Measurements from ENCODE around the gene GPR6.

The GPR6 gene, protein sequence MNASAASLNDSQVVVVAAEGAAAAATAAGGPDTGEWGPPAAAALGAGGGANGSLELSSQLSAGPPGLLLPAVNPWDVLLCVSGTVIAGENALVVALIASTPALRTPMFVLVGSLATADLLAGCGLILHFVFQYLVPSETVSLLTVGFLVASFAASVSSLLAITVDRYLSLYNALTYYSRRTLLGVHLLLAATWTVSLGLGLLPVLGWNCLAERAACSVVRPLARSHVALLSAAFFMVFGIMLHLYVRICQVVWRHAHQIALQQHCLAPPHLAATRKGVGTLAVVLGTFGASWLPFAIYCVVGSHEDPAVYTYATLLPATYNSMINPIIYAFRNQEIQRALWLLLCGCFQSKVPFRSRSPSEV

DNA sequence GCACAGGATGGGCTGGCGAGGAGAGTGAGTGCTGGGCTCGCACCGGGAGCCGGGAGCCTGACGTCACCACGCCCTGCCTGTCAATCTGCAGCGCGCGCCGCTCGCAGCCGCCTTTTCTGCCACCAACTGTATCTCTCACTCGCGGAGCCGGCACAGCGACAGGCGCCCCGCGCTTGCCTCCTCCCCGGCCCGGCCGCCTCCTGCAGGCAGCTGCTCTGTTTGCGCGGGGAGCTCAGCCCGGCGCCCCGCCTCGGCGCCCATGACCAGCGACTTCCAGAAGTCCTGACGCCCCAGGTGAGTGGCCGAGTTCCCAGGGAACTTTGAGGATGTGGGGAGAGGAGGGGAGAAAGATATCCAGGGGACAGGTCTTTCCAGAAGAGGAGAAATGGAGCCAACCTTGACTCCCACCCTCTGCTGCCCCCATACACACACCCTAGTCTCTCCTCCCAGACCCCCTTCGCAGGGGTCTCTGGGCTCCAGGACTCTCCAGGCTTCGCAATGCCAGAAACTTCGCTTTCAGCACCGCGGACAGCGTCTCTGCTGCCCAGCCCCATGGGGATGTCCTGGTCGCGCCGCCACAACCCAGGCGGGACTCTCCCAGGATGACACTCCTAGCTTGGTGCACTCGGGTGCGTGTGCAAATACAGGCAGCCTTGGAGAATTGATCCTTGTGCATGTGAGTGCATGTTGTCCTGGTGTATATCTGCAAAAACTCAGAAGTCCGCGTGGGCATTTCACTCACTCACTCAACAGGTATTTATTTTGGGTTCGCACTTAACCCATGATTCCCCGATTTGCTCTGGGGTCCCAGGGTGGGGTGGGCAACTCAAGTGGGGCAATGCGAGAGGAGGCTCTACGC lies at the start of gene GPR6:
TSS of gene GPR6 (plus strand) at position 138 of the 859 bp plus-strand sequence. CDS start 802 bp downstream, outside the sequence.
- in situ Hi-C loops (cut with HindIII; ENCODE audit: low sequenced_read_pairs): no loop called here

DNA sequence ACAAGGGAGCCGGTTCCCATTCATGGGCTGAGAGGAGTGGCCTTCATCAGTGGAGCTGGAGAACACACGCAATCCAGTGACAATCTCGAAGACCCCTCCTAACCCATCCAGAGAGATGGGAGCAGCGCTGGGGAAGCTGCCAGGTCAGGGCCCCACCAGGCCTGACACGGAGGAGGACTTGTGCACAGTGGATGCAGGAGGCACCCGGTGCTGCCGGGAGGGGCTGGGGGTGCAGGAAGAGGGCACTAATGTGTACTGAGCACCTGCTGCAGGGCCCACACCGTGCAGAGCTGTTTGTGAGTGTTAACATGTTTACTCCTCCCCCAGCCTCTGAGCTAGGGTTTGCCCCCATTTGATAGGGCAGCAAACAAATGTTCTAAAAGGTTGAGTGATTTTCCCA lies 43.8 kb upstream of the GPR6 start:
- in situ Hi-C loops (cut with HindIII; ENCODE audit: low sequenced_read_pairs): no loop called here

DNA sequence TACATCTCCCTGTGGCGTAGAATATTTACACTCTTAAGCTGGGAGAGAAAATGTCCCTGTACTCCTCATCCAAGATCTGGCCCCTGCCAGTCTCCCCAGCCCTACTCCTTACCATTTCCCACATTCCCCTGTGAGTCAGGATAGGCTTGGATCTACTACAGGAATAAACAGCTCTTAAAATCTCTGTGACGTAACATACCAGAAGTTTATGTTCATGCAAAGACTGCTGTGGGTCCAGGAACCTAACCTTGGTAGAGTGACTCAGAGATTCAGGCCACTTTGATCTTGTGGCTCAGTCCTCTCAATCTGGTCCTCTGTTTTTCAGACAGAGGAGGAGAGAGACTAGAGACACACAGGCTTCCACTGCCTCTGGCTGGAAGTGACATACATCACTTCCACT lies 38.5 kb upstream of the GPR6 start:
- in situ Hi-C loops (cut with HindIII; ENCODE audit: low sequenced_read_pairs): no loop called here

DNA sequence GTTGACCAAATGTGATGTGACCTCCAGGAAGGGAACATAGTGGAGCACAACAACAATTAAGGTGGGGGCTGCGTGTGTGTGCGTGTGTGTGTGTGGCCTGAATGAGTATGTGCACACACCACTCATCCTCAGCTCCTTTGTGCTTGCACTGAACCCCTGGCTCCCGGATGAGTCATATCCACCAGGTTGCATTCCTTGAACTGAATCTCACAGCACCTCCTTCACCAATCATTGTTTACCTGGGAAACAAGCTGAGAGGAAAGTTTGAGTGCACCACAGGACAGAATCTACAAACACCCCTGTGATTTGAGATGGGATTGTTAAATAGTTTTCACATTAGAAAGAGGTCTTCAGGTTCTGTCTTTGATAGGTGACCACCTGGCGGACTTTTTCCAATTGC lies 33.7 kb upstream of the GPR6 start:
- in situ Hi-C loops (cut with HindIII; ENCODE audit: low sequenced_read_pairs): no loop called here

DNA sequence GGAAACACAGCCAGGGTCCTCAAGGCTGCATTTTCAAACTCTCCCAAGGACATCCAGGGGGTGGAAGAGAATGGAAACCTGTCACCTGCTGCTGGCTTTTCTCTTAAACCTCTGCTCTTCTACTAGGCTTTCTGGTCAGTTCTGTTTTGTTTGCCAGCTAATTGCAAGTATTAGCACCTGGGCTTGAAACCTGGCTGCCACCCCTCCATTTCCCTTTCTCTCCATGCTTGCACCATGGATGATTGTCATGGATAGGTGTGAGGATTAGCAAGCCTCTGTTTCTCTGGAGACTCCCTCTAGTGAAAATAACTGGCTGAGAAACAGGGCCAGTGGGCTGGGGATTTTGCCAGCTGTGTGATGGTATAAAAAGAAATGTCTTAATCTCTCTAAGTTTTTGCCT lies 33.0 kb upstream of the GPR6 start:
- in situ Hi-C loops (cut with HindIII; ENCODE audit: low sequenced_read_pairs): no loop called here

DNA sequence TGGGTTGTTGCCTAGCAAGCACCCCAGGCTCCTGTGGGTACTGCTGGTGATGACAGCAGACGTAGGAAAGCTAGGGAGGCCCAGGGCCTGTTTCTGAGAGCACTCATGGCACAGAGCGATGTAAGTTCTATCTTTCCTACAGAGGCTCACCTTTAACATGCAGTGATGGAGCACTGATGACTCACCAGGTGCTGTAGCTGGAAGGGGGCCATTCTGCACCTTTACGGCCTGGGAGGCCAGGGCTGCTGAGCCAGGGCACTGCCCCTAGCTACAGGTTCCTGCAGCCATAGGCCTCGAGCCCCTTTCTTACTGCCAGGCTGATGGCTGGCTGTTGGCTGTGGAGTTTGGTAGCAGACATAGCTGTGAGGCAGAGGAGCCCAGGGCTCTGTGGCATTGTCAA lies 31.1 kb upstream of the GPR6 start:
- in situ Hi-C loops (cut with HindIII; ENCODE audit: low sequenced_read_pairs): no loop called here

DNA sequence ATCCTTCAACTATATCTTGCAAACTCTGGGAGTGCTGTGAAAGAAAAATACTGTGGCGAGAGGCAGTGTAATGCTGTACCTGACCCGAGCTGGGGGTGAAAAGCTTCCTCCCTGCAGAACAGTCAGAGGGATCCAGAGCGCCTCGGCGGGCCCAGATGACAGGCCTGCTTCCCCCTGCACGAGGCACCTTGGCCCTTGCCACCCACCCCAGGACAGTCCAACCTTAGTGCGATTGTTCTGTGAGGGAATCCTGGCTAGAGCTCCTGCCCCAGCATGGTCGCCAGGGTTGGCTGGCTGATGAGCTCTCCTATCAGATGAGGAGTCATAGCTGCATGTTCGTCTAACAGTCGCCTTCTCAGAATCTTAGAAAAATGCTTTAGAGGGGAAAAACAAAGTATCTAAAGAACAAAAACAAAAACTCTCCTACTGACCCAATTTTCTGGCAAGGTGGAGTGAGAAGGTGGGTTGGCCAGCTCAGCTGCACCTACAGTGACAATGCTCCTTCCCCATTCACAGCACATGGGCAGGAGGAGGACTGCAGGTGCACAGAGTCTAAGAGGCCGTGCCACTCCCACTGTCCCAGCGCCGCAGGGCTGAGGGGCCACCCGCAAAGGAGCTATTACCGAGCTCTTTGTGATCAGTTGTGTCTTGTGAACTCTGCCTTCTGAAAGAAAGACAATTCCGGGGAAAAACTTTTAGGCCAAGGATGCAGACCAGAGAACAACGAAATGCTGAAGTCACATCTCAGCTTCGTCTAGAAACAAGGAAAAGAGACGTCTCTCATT lies 28.6 kb upstream of the GPR6 start:
- in situ Hi-C loops (cut with HindIII; ENCODE audit: low sequenced_read_pairs): no loop called here

DNA sequence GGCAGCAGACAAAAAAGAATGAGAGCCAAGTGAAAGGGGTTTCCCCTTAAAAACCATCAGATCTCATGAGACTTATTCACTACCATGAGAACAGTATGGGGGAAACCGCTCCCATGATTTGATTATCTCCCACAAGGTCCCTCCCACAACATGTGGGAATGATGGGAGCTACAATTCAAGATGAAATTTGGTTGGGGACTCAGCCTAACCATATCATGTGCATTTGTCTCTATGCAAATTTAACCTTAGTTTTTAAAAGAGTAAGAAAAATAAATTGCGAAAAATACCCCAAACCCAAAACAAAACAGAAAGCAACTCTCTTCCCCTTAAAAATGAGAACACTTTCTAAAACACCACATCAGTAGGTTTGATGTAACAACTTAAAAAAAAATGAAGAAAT lies 22.6 kb upstream of the GPR6 start:
- in situ Hi-C loops (cut with HindIII; ENCODE audit: low sequenced_read_pairs): no loop called here

DNA sequence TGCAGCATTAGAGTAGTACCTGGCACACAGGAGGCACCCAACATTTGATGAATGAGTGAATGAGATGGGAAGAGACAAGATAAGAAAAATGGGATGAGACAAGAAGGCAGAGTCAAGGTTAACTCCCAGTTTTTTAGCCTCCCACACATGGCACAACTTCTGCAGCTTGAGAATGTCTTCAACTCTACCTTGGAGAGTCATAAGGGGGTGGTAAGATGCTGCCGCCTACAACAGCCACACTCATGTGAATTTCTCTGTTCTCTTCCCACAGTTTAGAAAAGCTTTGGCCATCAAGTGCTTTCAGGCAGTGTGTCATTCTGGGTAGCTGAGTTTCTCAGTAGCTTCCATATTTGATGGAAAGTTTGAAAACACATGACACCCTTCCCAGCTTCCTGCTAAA lies 19.5 kb upstream of the GPR6 start:
- in situ Hi-C loops (cut with HindIII; ENCODE audit: low sequenced_read_pairs): no loop called here

DNA sequence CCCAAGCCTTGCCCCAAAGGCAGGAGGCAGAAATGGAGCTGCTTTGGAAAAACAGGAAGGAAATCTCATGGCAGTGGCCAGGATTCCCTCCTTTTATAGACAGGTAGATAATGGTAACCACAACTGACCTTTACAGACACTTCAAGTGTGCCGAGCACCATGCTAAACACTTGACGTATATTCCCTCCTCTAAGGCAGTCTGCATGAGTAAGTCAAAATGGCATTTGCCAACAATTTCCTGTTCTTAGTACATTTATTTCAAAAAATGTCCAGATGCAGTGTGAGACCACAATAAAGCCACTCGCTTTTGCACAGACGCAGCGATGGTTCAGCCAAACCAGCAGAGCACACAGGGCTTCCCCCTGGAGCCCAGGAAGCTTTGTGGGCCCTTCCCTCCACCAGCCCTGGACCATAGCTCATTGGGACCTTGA lies 16.5 kb upstream of the GPR6 start:
- in situ Hi-C loops (cut with HindIII; ENCODE audit: low sequenced_read_pairs): no loop called here

DNA sequence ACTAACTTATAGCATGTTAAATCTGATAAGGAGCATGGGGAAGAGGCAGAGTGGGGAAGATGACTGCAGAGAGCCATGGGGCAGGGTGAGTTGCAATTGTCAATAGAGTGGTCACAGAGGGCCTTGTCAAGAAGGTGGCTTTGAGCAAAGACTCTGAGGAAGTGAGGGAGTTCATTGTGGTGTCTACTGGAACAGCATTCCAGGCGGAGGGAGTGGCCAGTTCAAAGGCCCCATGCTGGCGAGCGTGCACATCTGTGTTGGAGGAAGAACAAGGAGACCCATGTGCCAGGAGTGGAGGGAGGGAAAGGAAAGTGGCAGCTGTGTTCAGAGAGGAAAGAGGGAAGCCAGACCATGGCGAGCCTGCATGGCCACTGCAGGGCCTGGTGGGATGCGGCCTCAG lies 15.8 kb upstream of the GPR6 start:
- in situ Hi-C loops (cut with HindIII; ENCODE audit: low sequenced_read_pairs): no loop called here

DNA sequence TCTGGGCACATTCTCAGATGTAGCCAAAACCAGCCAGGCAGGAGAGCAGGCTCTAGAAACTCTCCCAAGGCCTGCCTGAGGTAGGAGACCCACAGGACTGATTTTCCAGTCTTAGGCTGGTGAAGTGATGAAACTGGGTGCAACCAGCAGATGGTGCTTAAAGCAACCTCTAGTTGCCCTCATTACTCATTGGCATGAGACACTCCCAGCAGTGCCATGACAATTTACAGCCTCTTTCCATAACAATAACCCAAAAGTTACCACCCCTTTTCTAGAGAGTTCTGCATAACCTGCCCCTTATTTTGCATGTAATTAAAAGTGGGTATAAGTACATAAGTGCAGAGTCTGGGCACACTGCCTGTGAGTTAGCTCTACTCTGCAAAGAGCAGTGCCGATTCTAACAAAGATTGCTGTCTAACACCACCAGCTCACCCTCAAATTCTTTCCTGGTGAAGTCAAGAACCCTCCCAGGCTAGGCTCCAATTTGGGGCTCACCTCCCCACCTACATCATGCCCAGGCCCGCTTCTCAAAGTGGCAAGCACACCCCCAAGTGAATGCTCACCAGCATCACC lies 14.4 kb upstream of the GPR6 start:
- in situ Hi-C loops (cut with HindIII; ENCODE audit: low sequenced_read_pairs): no loop called here

DNA sequence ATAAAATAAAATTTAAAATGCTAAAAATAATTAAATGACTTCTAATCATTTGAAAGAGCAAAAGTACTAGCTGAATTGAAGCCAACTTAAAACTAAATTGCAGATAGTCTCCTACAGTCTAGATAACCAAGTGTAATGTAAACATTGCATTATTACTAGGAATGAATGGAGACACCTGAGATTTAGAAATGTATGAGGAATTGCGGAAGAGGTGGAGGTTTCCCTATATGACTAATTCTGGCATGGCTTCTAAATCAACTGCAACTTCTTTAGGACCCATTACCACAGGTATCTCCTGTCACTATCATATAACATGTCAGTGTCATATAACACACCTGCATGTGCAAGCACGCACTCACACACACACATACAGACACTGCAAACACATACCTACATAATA lies 13.2 kb upstream of the GPR6 start:
- in situ Hi-C loops (cut with HindIII; ENCODE audit: low sequenced_read_pairs): no loop called here

DNA sequence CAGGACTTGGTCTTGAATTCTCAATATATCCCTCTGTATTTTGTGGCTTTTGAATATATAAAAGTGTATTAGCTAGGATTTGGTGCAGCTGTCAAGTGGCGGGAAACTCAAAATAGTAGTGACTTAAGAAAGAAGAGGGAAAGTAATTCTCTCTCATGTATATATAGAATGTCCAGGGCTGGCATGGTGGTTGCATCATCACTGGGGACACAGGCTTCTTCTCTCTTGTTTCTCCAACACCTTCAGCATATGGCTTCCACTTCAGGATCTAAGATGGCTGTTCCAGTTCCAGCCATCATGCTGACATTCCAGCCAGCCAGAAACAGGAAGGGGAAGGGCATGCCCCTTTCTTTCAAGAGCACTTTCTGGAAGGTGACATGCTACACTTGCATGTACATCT lies 11.8 kb upstream of the GPR6 start:
- in situ Hi-C loops (cut with HindIII; ENCODE audit: low sequenced_read_pairs): no loop called here

DNA sequence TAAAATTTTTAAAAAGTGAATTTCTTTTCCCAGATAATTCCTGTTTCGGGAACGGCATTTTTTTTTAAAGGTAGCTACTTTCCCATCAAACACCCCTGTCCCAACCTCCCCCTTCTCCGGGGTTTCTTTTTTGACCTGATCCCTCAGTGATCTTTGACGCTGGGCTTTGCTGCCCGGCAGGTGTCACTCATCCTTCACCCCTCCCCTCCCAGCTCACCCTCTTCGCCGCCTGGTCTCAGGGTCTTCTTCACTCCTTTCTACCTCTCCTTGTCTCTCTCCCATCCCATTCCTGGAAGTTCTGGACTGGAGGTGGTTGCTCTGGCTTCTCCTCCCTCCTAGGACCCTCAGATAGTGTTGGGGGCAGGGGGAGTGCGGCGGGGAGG lies 329 bp upstream of the GPR6 start:
- in situ Hi-C loops (cut with HindIII; ENCODE audit: low sequenced_read_pairs): no loop called here

DNA sequence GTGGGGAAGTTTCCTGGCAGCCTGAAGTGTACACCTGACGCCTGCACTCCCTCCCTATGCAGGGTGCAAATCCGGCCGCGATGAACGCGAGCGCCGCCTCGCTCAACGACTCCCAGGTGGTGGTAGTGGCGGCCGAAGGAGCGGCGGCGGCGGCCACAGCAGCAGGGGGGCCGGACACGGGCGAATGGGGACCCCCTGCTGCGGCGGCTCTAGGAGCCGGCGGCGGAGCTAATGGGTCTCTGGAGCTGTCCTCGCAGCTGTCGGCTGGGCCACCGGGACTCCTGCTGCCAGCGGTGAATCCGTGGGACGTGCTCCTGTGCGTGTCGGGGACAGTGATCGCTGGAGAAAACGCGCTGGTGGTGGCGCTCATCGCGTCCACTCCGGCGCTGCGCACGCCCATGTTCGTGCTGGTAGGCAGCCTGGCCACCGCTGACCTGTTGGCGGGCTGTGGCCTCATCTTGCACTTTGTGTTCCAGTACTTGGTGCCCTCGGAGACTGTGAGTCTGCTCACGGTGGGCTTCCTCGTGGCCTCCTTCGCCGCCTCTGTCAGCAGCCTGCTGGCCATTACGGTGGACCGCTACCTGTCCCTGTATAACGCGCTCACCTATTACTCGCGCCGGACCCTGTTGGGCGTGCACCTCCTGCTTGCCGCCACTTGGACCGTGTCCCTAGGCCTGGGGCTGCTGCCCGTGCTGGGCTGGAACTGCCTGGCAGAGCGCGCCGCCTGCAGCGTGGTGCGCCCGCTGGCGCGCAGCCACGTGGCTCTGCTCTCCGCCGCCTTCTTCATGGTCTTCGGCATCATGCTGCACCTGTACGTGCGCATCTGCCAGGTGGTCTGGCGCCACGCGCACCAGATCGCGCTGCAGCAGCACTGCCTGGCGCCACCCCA lies 1.2 kb downstream of the GPR6 start:
- in situ Hi-C loops (cut with HindIII; ENCODE audit: low sequenced_read_pairs): no loop called here

DNA sequence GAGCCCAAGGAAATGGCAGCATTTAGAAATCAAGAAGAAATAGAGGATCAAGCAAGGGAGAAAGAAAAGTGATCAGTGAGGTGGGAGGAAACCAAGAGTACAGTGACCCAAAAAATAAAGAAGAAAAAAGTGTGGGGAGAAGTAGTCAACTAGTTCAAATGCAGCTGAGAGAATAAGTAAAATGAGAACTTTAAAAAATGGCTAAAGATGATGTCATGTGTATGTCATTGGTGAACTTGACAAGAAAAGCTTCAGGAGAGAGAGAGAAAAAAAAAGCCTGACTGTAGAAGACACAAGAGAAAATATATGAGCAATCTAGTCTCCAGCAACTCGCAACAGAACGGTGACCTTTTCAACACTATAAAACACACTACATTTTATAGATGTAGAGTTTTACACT lies 6.3 kb downstream of the GPR6 start:
- in situ Hi-C loops (cut with HindIII; ENCODE audit: low sequenced_read_pairs): no loop called here

DNA sequence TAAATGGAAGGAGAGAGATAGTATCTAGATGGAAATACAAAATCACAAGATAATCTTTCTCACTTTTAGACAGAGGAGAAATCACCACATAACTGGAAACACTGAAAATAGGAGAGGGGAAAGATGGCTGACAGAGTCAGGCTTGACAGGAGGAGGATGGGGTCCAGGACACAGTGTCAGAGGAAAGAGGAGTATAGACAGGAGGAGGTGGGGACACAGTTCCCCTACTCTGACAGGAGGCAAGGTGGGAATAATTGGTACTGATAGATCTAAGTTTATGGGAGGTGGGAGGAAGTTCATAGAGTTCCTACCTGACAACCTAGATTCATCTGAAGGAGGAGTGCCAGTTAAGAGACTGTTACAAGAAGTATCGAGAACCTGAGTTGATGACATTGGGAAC lies 9.1 kb downstream of the GPR6 start:
- in situ Hi-C loops (cut with HindIII; ENCODE audit: low sequenced_read_pairs): no loop called here

DNA sequence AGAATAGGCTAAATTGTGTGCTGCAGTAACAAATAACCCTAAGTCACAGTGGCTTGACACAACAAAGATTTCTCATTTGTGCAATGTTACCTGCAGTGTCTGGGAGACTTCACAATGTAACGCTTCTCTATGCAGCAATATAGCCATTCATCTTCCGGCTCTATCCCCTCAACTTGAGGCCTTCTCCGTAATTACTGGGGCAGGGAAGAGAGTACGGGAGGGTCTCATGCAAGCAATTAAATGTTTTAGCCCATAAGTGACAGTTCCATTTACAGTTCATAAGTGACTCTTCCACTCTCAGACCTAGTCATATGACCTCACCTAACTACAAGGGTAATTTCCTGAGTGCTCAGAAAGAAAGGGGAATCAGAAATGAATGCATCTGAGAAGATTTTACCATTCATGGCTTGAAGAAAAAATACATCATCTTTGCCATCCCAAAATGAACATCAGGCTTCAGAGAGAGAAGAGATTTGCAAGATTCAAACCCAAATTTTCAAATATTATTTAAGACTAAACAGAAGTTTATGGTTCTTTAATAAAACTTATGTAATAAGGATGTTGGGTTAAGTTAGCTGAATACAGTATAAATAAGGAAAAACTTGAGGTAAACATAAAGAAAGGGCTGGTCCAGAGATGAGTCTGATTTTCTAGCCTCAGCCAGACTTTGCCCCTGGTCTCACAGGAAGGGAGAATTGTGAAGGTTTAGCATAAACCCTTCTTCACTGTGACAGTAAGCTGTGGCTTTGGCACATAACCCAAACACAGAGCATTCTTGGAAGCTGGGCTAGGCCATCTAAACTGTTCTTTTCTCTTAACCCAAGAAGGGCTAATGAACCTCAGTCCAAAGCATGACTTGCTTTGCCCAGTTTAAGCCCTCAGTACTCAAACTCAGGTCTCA lies 13.3 kb downstream of the GPR6 start:
- in situ Hi-C loops (cut with HindIII; ENCODE audit: low sequenced_read_pairs): no loop called here

Measured in endothelial cell of hepatic sinusoid (primary cell).